ENCODE measurements around the gene SPATA46.

Gene SPATA46

DNA sequence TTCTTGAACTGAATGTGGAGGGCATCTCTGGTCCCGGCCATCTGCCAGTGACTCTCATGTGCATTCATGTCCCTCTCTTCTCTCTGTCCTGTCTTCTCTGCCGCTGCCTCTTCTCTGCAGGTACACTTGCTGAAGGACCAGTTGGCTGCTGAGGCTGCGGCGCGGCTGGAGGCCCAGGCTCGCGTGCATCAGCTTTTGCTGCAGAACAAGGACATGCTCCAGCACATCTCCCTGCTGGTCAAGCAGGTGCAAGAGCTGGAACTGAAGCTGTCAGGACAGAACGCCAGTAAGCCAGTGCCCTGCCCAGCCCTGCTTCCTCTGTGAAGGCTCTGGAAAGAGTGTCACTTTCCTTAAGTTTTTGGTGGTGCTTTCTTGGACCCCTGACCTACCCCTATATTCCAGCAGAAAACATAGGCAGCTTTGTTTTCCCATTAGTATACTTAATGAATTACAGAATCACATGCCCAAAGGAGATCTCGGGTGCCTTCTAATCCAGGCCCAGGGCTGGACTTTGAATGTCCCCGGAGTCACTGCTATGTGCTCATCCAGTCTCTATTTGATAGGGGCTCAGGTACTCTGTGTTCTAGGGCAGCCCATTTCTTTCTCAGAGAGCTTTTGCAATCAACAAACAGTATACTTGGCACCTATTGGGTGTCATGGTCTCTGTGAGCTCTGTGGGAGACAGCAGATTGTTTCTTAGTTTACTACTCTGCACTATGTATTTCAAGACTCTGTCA lies 11.2 kb downstream of the SPATA46 start:
- TF ChIP-seq, protein P1, sequence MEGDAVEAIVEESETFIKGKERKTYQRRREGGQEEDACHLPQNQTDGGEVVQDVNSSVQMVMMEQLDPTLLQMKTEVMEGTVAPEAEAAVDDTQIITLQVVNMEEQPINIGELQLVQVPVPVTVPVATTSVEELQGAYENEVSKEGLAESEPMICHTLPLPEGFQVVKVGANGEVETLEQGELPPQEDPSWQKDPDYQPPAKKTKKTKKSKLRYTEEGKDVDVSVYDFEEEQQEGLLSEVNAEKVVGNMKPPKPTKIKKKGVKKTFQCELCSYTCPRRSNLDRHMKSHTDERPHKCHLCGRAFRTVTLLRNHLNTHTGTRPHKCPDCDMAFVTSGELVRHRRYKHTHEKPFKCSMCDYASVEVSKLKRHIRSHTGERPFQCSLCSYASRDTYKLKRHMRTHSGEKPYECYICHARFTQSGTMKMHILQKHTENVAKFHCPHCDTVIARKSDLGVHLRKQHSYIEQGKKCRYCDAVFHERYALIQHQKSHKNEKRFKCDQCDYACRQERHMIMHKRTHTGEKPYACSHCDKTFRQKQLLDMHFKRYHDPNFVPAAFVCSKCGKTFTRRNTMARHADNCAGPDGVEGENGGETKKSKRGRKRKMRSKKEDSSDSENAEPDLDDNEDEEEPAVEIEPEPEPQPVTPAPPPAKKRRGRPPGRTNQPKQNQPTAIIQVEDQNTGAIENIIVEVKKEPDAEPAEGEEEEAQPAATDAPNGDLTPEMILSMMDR (IDR thresholded peaks at IDR 0.05; ENCODE audit: control insufficient read depth, insufficient read depth, low read depth, low read length, missing control alignments), result no peak
- no peak for DNase-seq (ENCODE audit: low read depth)
- no peak overlapping the region for H3K4me3 ChIP-seq (ENCODE audit: control insufficient read depth, low read depth, low read length)

- DNase-seq (ENCODE audit: low read depth), result no peak
- TF ChIP-seq, protein P1 (IDR thresholded peaks at IDR 0.05; ENCODE audit: control insufficient read depth, insufficient read depth, low read depth, low read length, missing control alignments), result no peak
- no peak overlapping the region for H3K4me3 ChIP-seq (ENCODE audit: control insufficient read depth, low read depth, low read length)
Observed at GRCh38 chr1:162364498-162364897, 12.2 kb downstream of the SPATA46 start.

GRCh38 chr1:162363823-162364222 lies 12.8 kb downstream of the SPATA46 start:
- H3K4me3 ChIP-seq (ENCODE audit: control insufficient read depth, low read depth, low read length), result no peak overlapping the region
- TF ChIP-seq, protein P1 (IDR thresholded peaks at IDR 0.05; ENCODE audit: control insufficient read depth, insufficient read depth, low read depth, low read length, missing control alignments), result no peak
- no peak for DNase-seq (ENCODE audit: low read depth)

DNA sequence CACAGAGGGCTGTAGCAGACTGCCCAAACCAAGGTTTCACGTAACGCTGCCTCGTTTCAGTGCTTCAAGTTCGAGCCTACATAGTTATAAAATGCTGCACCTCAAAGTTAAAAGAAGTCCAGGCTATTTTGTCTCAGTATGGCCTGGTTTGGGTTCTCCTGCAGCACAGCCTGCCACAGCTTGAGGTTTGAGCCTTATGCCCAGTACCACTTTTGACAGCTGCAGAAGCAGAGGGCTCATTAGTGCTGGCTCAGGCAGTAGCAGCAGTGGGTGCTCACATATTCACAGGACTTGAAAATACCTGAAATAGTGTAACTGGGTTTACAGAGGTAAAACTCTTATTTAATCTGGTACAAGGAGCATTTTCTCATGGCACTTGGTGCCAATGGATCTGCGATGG lies 15.3 kb downstream of the SPATA46 start:
- TF ChIP-seq, protein P1 (IDR thresholded peaks at IDR 0.05; ENCODE audit: control insufficient read depth, insufficient read depth, low read depth, low read length, missing control alignments), result no peak
- H3K4me3 ChIP-seq (ENCODE audit: control insufficient read depth, low read depth, low read length), result no peak overlapping the region
- DNase-seq (ENCODE audit: low read depth), result no peak

DNA sequence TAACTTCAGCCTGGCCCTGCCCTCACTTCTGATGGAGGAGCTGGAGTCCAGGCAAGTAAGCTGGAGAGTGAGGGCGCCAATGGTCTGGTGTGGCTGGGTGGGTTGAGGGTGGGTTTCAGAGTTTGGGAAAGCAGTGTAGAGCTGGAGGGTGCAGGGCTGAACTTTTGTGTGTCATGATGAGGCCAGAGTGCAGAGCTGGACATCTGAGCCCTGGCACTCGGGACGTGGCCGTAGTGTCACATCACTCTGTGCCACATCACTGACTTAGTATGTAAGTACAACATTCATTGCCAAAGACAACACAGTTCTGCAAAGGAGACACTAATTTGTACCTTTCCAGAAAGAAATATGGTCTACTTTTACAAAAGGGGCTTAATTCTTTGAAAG lies 15.8 kb downstream of the SPATA46 start:
- TF ChIP-seq, protein P1 (IDR thresholded peaks at IDR 0.05; ENCODE audit: control insufficient read depth, insufficient read depth, low read depth, low read length, missing control alignments), result no peak
- DNase-seq (ENCODE audit: low read depth), result no peak
- no peak overlapping the region for H3K4me3 ChIP-seq (ENCODE audit: control insufficient read depth, low read depth, low read length)

GRCh38 chr1:162360237-162360873 lies 16.3 kb downstream of the SPATA46 start:
- H3K4me3 ChIP-seq (ENCODE audit: control insufficient read depth, low read depth, low read length), result no peak overlapping the region
- no peak for DNase-seq (ENCODE audit: low read depth)
- TF ChIP-seq, protein P1 (IDR thresholded peaks at IDR 0.05; ENCODE audit: control insufficient read depth, insufficient read depth, low read depth, low read length, missing control alignments), result no peak

All from AG09309 (cell line).